GM06990 (cell line): ENCODE results near the gene APOL2.

Source experiments
- DNase-seq: peaks from one replicate; pipeline ENCODE4 v3.0.0-alpha.2; 2011; ENCODE audit not compliant: insufficient read length; ENCODE audit errors: extremely low read depth
- H3K27me3 ChIP-seq: replicated peaks from 2 replicates; pipeline ENCODE4 v1.6.0; 2011; ENCODE audit warnings: low read length; ENCODE audit not compliant: control insufficient read depth, insufficient read depth
- H3K36me3 ChIP-seq: 2 replicates; pipeline ENCODE4 v1.5.1; 2011; ENCODE audit warnings: low read length; ENCODE audit not compliant: control insufficient read depth, insufficient read depth
- H3K4me3 ChIP-seq: replicated peaks from 2 replicates; pipeline ENCODE4 v1.5.1; 2011; ENCODE audit warnings: low read depth, mild to moderate bottlenecking, control low read depth, low read length
- CTCF ChIP-seq: IDR thresholded peaks from 2 replicates; pipeline ENCODE4 v1.5.1; 2011; ENCODE audit warnings: low read length, control low read depth, mild to moderate bottlenecking, inconsistent platforms; ENCODE audit not compliant: insufficient read depth, poor library complexity, severe bottlenecking

APOL2 gene

GRCh38 chr22:36182857-36183256 lies 56.5 kb downstream of the APOL2 start:
- no peaks in the 10 kb centered on the region for H3K36me3 ChIP-seq
- no peaks in the 10 kb centered on the region; the same call in none of the 2 replicates for H3K27me3 ChIP-seq
- TF ChIP-seq CTCF, result no peak
- no peak for DNase-seq
- H3K4me3 ChIP-seq, result no peak overlapping the region

DNA sequence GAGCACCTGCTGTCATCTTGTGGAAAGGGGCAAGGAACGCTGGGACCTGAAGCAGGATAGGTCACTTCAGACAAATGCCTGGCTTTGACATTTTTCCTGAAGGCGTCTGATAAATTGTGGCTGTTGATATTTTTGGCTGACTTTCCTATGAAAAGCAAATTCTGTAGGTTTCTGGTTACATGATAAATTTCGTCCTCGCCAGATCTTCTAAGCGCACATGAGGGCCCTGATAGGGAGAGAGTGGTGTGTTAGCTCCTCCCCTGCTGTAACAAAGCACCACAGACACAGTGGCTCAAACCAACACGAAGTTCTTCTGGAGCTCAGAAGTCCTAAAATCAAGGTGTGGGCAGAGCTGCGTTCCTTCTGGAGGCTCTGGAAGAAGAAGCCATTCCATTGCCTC lies 57.3 kb downstream of the APOL2 start:
- no peak for TF ChIP-seq CTCF
- no peaks in the 10 kb centered on the region for H3K36me3 ChIP-seq
- DNase-seq, result no peak
- no peaks in the 10 kb centered on the region; the same call in none of the 2 replicates for H3K27me3 ChIP-seq
- no peak overlapping the region for H3K4me3 ChIP-seq

- Histone ChIP-seq H3K4me3 (no peak overlapping the region), H3K27me3 (no peaks in the 10 kb centered on the region; the same call in none of the 2 replicates), H3K36me3 (no peaks in the 10 kb centered on the region)
- no peak for TF ChIP-seq CTCF
- DNase-seq, result no peak
Measured at GRCh38 chr22:36180928-36181327, 58.4 kb downstream of the APOL2 start.

GRCh38 chr22:36180038-36180880 lies 59.1 kb downstream of the APOL2 start:
- H3K4me3 ChIP-seq, result no peak overlapping the region
- DNase-seq, result no peak
- TF ChIP-seq CTCF, result peak; percentile 95
- H3K36me3 ChIP-seq, result no peaks in the 10 kb centered on the region
- no peaks in the 10 kb centered on the region; the same call in none of the 2 replicates for H3K27me3 ChIP-seq

DNA sequence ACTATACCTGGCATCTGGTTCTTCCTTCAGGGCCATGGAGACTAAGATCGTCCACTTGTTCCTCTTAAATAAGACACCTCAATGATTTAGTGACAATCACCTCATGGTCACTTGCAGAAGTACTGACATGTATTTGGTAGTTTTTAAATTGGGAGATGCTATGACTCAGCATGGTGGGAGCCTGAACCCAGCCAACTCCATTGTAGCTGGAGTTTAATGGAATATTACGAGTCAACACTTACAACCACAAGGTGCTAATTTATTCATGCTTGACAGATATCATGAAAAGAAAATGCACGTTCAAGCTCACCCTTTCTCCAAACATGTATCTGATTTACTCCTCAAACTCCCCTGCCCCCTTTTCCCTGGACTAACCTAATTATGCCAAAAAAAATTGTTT lies 62.2 kb downstream of the APOL2 start:
- Histone ChIP-seq H3K4me3 (no peak overlapping the region), H3K36me3 (no peaks in the 10 kb centered on the region), H3K27me3 (no peaks in the 10 kb centered on the region)
- no peak for DNase-seq
- no peak for TF ChIP-seq CTCF
